GM12872 (cell line): ENCODE measurements around the gene HOXA7.
A peak's percentile ranks its signal among the peaks of the same experiment; 100 is the strongest.

Source experiments
- CTCF ChIP-seq: IDR thresholded peaks from 3 replicates; pipeline ENCODE4 v1.5.1; 2011; ENCODE audit warnings: low read depth, mild to moderate bottlenecking, low read length, moderate library complexity; ENCODE audit not compliant: insufficient read depth

The HOXA7 gene

GRCh38 chr7:27154369-27154768 is 2.1 kb downstream of the HOXA7 start:
- TF ChIP-seq CTCF: no peak

GRCh38 chr7:27153526-27153925 is 2.9 kb downstream of the HOXA7 start:
- no peak for TF ChIP-seq CTCF

- no peak for TF ChIP-seq CTCF
Observed at GRCh38 chr7:27152816-27153442, 3.5 kb downstream of the HOXA7 start.

GRCh38 chr7:27151931-27152815 is 4.3 kb downstream of the HOXA7 start, which contains the start of gene HOXA3:
HOXA3 (minus strand) TSS chr7:27152583; CDS start chr7:27110640, 41,943 bp downstream.
- no peak for TF ChIP-seq CTCF

GRCh38 chr7:27151341-27151930 is 5.0 kb downstream of the HOXA7 start:
- no peak for TF ChIP-seq CTCF

GRCh38 chr7:27150568-27151340 is 5.7 kb downstream of the HOXA7 start:
- TF ChIP-seq CTCF: peak; percentile 82
